ENCODE measurements around the gene RAB30. TPM values are rescaled to one million over a fixed set of nuclear protein-coding genes. Genes with fewer than 3 reads are reported as not detected.
A peak's percentile ranks its signal among the peaks of the same experiment; 100 is the strongest.

Gene RAB30
- total RNA-seq, 1 donor from 2014 or later, result 24.2 TPM

DNA sequence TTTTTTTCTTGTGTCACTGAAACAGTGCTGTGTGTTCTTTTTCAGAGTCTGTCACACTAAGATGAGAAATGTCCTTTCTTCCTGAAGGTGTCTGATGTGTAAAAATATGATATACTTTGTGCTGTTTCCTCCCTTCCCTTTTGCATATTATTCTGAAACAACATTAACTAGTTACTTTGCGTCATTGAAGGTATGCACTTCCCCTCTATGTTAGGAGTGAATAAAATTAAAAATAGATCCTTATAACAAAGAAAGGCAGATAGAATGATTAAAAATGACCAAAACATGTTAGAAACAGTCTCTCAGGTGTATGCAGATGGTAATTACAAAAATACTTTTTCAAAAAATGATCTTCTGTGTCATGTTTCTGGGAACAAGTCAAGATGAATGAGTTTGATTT lies 1.6 kb upstream of the RAB30 start:
- intact Hi-C loops (cut with DNase I), result loop anchor here (10.0 kb wide), 2 partner anchors 82 to 148 kb away; partner anchors contain the start of gene PCF11
- DNase-seq (no peak), ATAC-seq (ENCODE audit: poor library complexity) (no peak)

- intact Hi-C loops (cut with DNase I), result loop anchor here (10.0 kb wide), 2 partner anchors 82 to 148 kb away; partner anchors contain the start of gene PCF11
- DNase-seq, result no peak
- ATAC-seq (ENCODE audit: poor library complexity), result no peak
Measured at GRCh38 chr11:83072350-83073242, 899 bp upstream of the RAB30 start.

GRCh38 chr11:83070731-83071566 lies 748 bp downstream of the RAB30 start:
- peak; percentile 39 for ATAC-seq (ENCODE audit: poor library complexity)
- intact Hi-C loops (cut with DNase I), result loop anchor here (10.0 kb wide), 2 partner anchors 84 to 146 kb away; partner anchors contain the start of gene PCF11
- DNase-seq, result peak; percentile 62

GRCh38 chr11:83070044-83070701 lies 1.5 kb downstream of the RAB30 start:
- DNase-seq, result no peak
- intact Hi-C loops (cut with DNase I), result loop anchor here (10.0 kb wide), 2 partner anchors 85 to 145 kb away; partner anchors contain the start of gene PCF11
- no peak for ATAC-seq (ENCODE audit: poor library complexity)

- ATAC-seq (ENCODE audit: poor library complexity) (no peak), DNase-seq (no peak)
- intact Hi-C loops (cut with DNase I), result loop anchor here (10.0 kb wide), 2 partner anchors 85 to 145 kb away; partner anchors contain the start of gene PCF11
Measured at GRCh38 chr11:83069441-83070043, 2.2 kb downstream of the RAB30 start.

DNA sequence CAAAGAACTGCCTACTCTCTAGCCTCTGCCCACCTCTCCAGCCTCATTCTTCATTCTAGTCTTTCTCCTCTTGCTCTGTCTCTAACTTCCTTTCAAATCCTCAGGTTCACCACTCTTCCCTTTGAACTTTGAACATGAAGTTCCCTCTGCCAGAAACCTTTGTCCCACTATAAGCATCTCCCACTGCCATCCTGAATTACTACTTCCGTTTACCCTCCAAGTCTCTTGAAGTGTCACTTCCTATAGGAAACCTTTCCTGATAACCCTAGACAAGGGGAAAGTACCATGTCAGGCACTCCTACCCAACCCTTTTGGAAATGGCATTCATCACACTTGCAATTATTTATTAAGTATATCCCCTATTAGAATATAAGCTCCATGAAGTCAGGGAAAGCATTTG lies 3.1 kb downstream of the RAB30 start:
- no peak for DNase-seq
- intact Hi-C loops (cut with DNase I), result no loop called here
- ATAC-seq (ENCODE audit: poor library complexity), result no peak

- ATAC-seq (ENCODE audit: poor library complexity) (no peak), DNase-seq (no peak)
- intact Hi-C loops (cut with DNase I), result no loop called here
Measured at GRCh38 chr11:83064011-83064410, 7.7 kb downstream of the RAB30 start.

GRCh38 chr11:83063073-83063754 lies 8.5 kb downstream of the RAB30 start:
- no peak for DNase-seq
- ATAC-seq (ENCODE audit: poor library complexity), result peak; percentile 61
- intact Hi-C loops (cut with DNase I), result no loop called here

DNA sequence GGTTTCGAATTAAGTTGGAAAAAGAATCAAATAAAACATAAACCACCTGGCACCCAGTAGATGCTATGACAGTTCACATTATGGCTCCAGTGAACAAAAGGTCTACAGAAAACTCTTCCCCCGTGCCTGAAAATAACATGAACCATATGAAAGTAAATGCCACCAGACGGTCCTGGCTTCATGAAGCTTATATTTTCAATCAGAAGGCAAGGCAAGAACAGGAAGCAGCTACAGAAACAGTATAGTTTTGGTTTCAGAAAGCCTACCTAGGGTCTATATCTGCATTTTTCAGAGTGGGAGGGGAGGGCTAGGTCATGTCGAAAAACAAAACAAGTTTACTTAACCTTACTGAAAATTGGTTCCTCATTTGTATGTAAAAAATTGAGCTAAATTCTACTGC lies 9.8 kb downstream of the RAB30 start:
- ATAC-seq (ENCODE audit: poor library complexity), result no peak
- DNase-seq, result no peak
- intact Hi-C loops (cut with DNase I), result no loop called here

GRCh38 chr11:83060965-83061364 lies 10.7 kb downstream of the RAB30 start:
- no peak for ATAC-seq (ENCODE audit: poor library complexity)
- intact Hi-C loops (cut with DNase I), result no loop called here
- DNase-seq, result no peak

- no peak for ATAC-seq (ENCODE audit: poor library complexity)
- intact Hi-C loops (cut with DNase I), result no loop called here
- DNase-seq, result no peak
Measured at GRCh38 chr11:83057721-83058120, 14.0 kb downstream of the RAB30 start.

GRCh38 chr11:83056611-83057010 lies 15.1 kb downstream of the RAB30 start:
- DNase-seq (no peak), ATAC-seq (ENCODE audit: poor library complexity) (no peak)
- intact Hi-C loops (cut with DNase I), result no loop called here

DNA sequence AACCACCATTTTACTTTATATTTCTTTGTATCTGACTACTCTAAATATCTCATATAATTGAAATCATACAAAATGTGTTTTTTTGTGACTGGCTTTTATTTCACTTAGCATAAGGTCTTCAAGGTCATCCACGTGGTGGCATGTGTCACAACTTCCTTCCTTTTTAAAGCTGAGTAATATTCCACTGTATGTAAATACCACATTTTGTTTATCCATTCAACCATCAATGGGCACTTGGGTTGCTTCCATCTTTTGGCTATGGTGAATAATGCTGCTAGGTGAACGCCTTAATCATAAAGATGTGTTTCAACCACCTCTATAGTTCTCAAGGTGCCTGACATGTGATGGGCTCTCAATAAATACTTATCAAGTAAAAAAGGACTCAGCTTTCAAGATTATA lies 15.5 kb downstream of the RAB30 start:
- ATAC-seq (ENCODE audit: poor library complexity) (no peak), DNase-seq (no peak)
- intact Hi-C loops (cut with DNase I), result no loop called here

GRCh38 chr11:83054904-83055380 lies 16.8 kb downstream of the RAB30 start:
- DNase-seq (no peak), ATAC-seq (ENCODE audit: poor library complexity) (no peak)
- intact Hi-C loops (cut with DNase I), result no loop called here

DNA sequence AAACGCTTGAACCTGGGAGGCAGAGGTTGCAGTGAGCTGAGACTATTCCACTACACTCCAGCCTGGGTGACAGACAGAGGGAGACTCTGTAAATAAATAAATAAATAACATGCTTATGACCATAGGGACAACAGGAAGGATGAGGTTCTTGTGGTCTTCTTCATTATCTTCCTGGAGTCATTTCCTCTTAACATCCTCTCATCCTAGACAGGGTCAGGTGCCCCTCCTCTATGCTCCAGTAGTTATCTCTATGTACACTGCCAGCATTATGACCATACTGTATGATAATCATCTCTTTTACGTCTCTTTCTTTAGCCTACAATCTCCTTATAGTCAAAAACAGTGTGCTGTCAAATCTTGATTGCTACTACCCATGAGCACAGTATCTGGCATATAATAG lies 17.7 kb downstream of the RAB30 start:
- intact Hi-C loops (cut with DNase I), result no loop called here
- DNase-seq, result no peak
- ATAC-seq (ENCODE audit: poor library complexity), result no peak

- intact Hi-C loops (cut with DNase I), result no loop called here
- no peak for DNase-seq
- ATAC-seq (ENCODE audit: poor library complexity), result peak; percentile 85
Measured at GRCh38 chr11:83051760-83052671, 19.7 kb downstream of the RAB30 start.
